ENCODE data around the gene KIF24.
"Not testable (repeated sequence)": the region's sequence is repeated elsewhere in the genome, so short reads cannot be mapped to it uniquely, and the experiment has no call there.

The KIF24 gene

GRCh38 chr9:34366365-34366764, 37.3 kb upstream of the KIF24 start:
- no peak for DNase-seq (ENCODE audit: low read depth in 2 of 2)

GRCh38 chr9:34365282-34365681, 36.2 kb upstream of the KIF24 start:
- DNase-seq (ENCODE audit: low read depth in 2 of 2) = no peak

GRCh38 chr9:34363619-34364351, 34.7 kb upstream of the KIF24 start:
- no peak for DNase-seq (ENCODE audit: low read depth in 2 of 2)

GRCh38 chr9:34362614-34363214, 33.6 kb upstream of the KIF24 start:
- DNase-seq (ENCODE audit: low read depth in 2 of 2) = no peak

GRCh38 chr9:34352957-34353356, 23.9 kb upstream of the KIF24 start:
- not testable (repeated sequence) for DNase-seq (ENCODE audit: low read depth in 2 of 2)

- DNase-seq (ENCODE audit: low read depth in 2 of 2) = not testable (repeated sequence)
Observed at GRCh38 chr9:34352122-34352652, 23.1 kb upstream of the KIF24 start.

GRCh38 chr9:34349324-34349723, 20.3 kb upstream of the KIF24 start:
- no peak for DNase-seq (ENCODE audit: low read depth in 2 of 2)

GRCh38 chr9:34347800-34348158, 18.7 kb upstream of the KIF24 start:
- no peak for DNase-seq (ENCODE audit: low read depth in 2 of 2)

- DNase-seq (ENCODE audit: low read depth in 2 of 2) = no peak
Observed at GRCh38 chr9:34346873-34347799, 18.1 kb upstream of the KIF24 start.

- no peak for DNase-seq (ENCODE audit: low read depth in 2 of 2)
Observed at GRCh38 chr9:34343605-34344004, 14.5 kb upstream of the KIF24 start.

- no peak for DNase-seq (ENCODE audit: low read depth in 2 of 2)
Observed at GRCh38 chr9:34343090-34343489, 14.0 kb upstream of the KIF24 start.

GRCh38 chr9:34341659-34342295, 12.7 kb upstream of the KIF24 start:
- DNase-seq (ENCODE audit: low read depth in 2 of 2) = no peak

GRCh38 chr9:34338665-34339385, 9.8 kb upstream of the KIF24 start:
- no peak for DNase-seq (ENCODE audit: low read depth in 2 of 2)

GRCh38 chr9:34338079-34338478, 9.0 kb upstream of the KIF24 start:
- DNase-seq (ENCODE audit: low read depth in 2 of 2) = not testable (repeated sequence)

GRCh38 chr9:34337403-34337802, 8.3 kb upstream of the KIF24 start:
- no peak for DNase-seq (ENCODE audit: low read depth in 2 of 2)

GRCh38 chr9:34335376-34335775, 6.3 kb upstream of the KIF24 start:
- no peak for DNase-seq (ENCODE audit: low read depth in 2 of 2)

- no peak for DNase-seq (ENCODE audit: low read depth in 2 of 2)
Observed at GRCh38 chr9:34334916-34335315, 5.8 kb upstream of the KIF24 start.

GRCh38 chr9:34334337-34334824, 5.3 kb upstream of the KIF24 start:
- DNase-seq (ENCODE audit: low read depth in 2 of 2) = no peak

GRCh38 chr9:34333836-34334235, 4.8 kb upstream of the KIF24 start:
- DNase-seq (ENCODE audit: low read depth in 2 of 2) = no peak

- no peak for DNase-seq (ENCODE audit: low read depth in 2 of 2)
Observed at GRCh38 chr9:34332076-34332964, 3.3 kb upstream of the KIF24 start.
